Thyroid gland (tissue), 4 donors: ENCODE measurements around the gene UBR4.

ENCODE experiments used
- CTCF ChIP-seq, 6 experiments: fragments of 200-600 bp in 3 of 6; fragments of 450-650 bp in 3 of 6; sonication (generic) in 3 of 6; IDR thresholded peaks; one replicate each; pipeline ENCODE4 v1.5.1; 2016 to 2019; ENCODE audit warnings: antibody characterized with exemption in 6 of 6, mild to moderate bottlenecking in 2 of 6, inconsistent platforms in 1 of 6, moderate library complexity in 1 of 6
- POLR2A ChIP-seq, 2 donors: fragments of 450-650 bp; IDR thresholded peaks; one replicate each; pipeline ENCODE4 v1.6.1; 2017; ENCODE audit warnings: antibody characterized with exemption in 2 of 2, mild to moderate bottlenecking in 2 of 2, moderate library complexity in 1 of 2

GRCh38 chr1:19208710-19209438, 1.2 kb downstream of the UBR4 start:
- no peak for TF ChIP-seq CTCF (IDR thresholded peaks at IDR 0.05)
- TF ChIP-seq POLR2A (IDR thresholded peaks at IDR 0.05) = no peak
